ENCODE measurements around the gene MN1. TPM values are rescaled to one million over a fixed set of nuclear protein-coding genes. Genes with fewer than 3 reads are reported as not detected.

MN1 gene
- total and polyA plus RNA-seq, 2 donors (not counting 1 experiment from before 2014, with no cell fraction given): 2.8 to 7.4 TPM

GRCh38 chr22:27784120-27784475 lies 17.5 kb downstream of the MN1 start:
- Histone ChIP-seq H3K4me1 (ENCODE audit: control insufficient read depth, extremely low read depth, insufficient read depth, low read length) (no peaks in the 10 kb centered on the region), H3K27ac (ENCODE audit: insufficient read depth, low read length) (no peak overlapping the region), H4K20me1 (ENCODE audit: control insufficient read depth, extremely low read depth, insufficient read depth, low read length) (no peaks in the 10 kb centered on the region), H3K9ac (ENCODE audit: insufficient read depth, low read length) (no peak overlapping the region), H3K79me2 (ENCODE audit: control insufficient read depth, insufficient read depth, low read length) (no peaks in the 10 kb centered on the region), H3K4me2 (ENCODE audit: extremely low read depth, insufficient read depth, low read length) (no peak overlapping the region), H3K4me3 (replicated peaks in 1 of 4; ENCODE audit: control extremely low read depth in 1 of 4, insufficient read depth in 1 of 4, low read depth in 3 of 4, low read length in 4 of 4) (no peak overlapping the region), H3K36me3 (ENCODE audit: control insufficient read depth, insufficient read depth, low read length) (no peaks in the 10 kb centered on the region), H3K9me3 (ENCODE audit: control insufficient read depth, insufficient read depth, low read depth, low read length) (no peaks in the 10 kb centered on the region), H3K27me3 (ENCODE audit: control insufficient read depth, insufficient read depth, low read length) (no peaks in the 10 kb centered on the region), H2AFZ (ENCODE audit: low read length) (no peak overlapping the region)
- TF ChIP-seq CTCF (conservative IDR thresholded peaks at IDR 0.05 in 1 of 2, IDR thresholded peaks at IDR 0.05 in 1 of 2; ENCODE audit: low read depth in 1 of 2, low read length in 2 of 2): no peak
- no peak for TF ChIP-seq EZH2 (IDR thresholded peaks at IDR 0.05; ENCODE audit: low read length, missing control alignments)
- DNase-seq (ENCODE audit: low read depth in 2 of 2): no peak

- no peaks in the 10 kb centered on the region for H4K20me1 ChIP-seq (ENCODE audit: control insufficient read depth, extremely low read depth, insufficient read depth, low read length)
- no peak for TF ChIP-seq EZH2 (IDR thresholded peaks at IDR 0.05; ENCODE audit: low read length, missing control alignments)
- TF ChIP-seq CTCF (conservative IDR thresholded peaks at IDR 0.05 in 1 of 2, IDR thresholded peaks at IDR 0.05 in 1 of 2; ENCODE audit: low read depth in 1 of 2, low read length in 2 of 2): no peak
- H3K4me1 ChIP-seq (ENCODE audit: control insufficient read depth, extremely low read depth, insufficient read depth, low read length): no peaks in the 10 kb centered on the region
- H3K27ac ChIP-seq (ENCODE audit: insufficient read depth, low read length): no peak overlapping the region
- H3K9me3 ChIP-seq (ENCODE audit: control insufficient read depth, insufficient read depth, low read depth, low read length): no peaks in the 10 kb centered on the region
- no peaks in the 10 kb centered on the region for H3K36me3 ChIP-seq (ENCODE audit: control insufficient read depth, insufficient read depth, low read length)
- no peak overlapping the region for H3K4me2 ChIP-seq (ENCODE audit: extremely low read depth, insufficient read depth, low read length)
- DNase-seq (ENCODE audit: low read depth in 2 of 2): no peak
- H3K27me3 ChIP-seq (ENCODE audit: control insufficient read depth, insufficient read depth, low read length): no peaks in the 10 kb centered on the region
- no peak overlapping the region for H3K9ac ChIP-seq (ENCODE audit: insufficient read depth, low read length)
- H2AFZ ChIP-seq (ENCODE audit: low read length): no peak overlapping the region
- no peak overlapping the region for H3K4me3 ChIP-seq (replicated peaks in 1 of 4; ENCODE audit: control extremely low read depth in 1 of 4, insufficient read depth in 1 of 4, low read depth in 3 of 4, low read length in 4 of 4)
- H3K79me2 ChIP-seq (ENCODE audit: control insufficient read depth, insufficient read depth, low read length): no peaks in the 10 kb centered on the region
Observed at GRCh38 chr22:27783436-27784119, 18.0 kb downstream of the MN1 start.

GRCh38 chr22:27782088-27782487 lies 19.5 kb downstream of the MN1 start:
- Histone ChIP-seq H3K27me3 (ENCODE audit: control insufficient read depth, insufficient read depth, low read length) (no peaks in the 10 kb centered on the region), H3K27ac (ENCODE audit: insufficient read depth, low read length) (no peak overlapping the region), H3K4me2 (ENCODE audit: extremely low read depth, insufficient read depth, low read length) (no peak overlapping the region), H3K9ac (ENCODE audit: insufficient read depth, low read length) (no peak overlapping the region), H2AFZ (ENCODE audit: low read length) (no peak overlapping the region), H3K4me3 (replicated peaks in 1 of 4; ENCODE audit: control extremely low read depth in 1 of 4, insufficient read depth in 1 of 4, low read depth in 3 of 4, low read length in 4 of 4) (no peak overlapping the region), H3K9me3 (ENCODE audit: control insufficient read depth, insufficient read depth, low read depth, low read length) (no peaks in the 10 kb centered on the region), H3K4me1 (ENCODE audit: control insufficient read depth, extremely low read depth, insufficient read depth, low read length) (no peaks in the 10 kb centered on the region), H4K20me1 (ENCODE audit: control insufficient read depth, extremely low read depth, insufficient read depth, low read length) (no peaks in the 10 kb centered on the region), H3K79me2 (ENCODE audit: control insufficient read depth, insufficient read depth, low read length) (no peaks in the 10 kb centered on the region), H3K36me3 (ENCODE audit: control insufficient read depth, insufficient read depth, low read length) (no peaks in the 10 kb centered on the region)
- TF ChIP-seq CTCF (conservative IDR thresholded peaks at IDR 0.05 in 1 of 2, IDR thresholded peaks at IDR 0.05 in 1 of 2; ENCODE audit: low read depth in 1 of 2, low read length in 2 of 2) (no peak), EZH2 (IDR thresholded peaks at IDR 0.05; ENCODE audit: low read length, missing control alignments) (no peak)
- no peak for DNase-seq (ENCODE audit: low read depth in 2 of 2)
